Measurements from ENCODE around the gene MACROD2.
"Not testable (repeated sequence)": the region's sequence is repeated elsewhere in the genome, so short reads cannot be mapped to it uniquely, and the experiment has no call there.

Gene MACROD2

GRCh38 chr20:15940127-15940526 is 1944.8 kb downstream of the MACROD2 start:
- no peak for DNase-seq (ENCODE audit: low read depth in 2 of 2)

- no peak for DNase-seq (ENCODE audit: low read depth in 2 of 2)
Observed at GRCh38 chr20:15942130-15942529, 1946.8 kb downstream of the MACROD2 start.

DNA sequence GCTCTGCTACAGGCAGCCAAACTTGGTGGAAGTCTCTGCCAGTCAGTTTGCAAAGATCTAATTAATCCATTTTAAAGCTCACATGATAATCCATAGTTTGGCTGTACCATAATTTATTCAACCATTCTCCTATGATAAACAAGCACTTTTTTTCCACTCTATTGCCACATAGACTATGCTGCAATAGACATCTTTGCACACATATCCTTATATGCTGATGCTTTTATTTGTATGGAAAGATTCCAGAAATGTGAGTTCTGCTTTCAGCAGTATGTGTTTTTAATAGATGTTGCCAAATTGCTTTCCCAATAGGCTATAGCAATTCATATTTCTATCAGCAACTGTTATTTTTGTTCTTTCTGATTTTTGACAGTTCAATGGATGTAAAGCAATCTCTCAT is 1950.0 kb downstream of the MACROD2 start:
- DNase-seq (ENCODE audit: low read depth in 2 of 2) = no peak

GRCh38 chr20:15949391-15949790 is 1954.1 kb downstream of the MACROD2 start:
- no peak for DNase-seq (ENCODE audit: low read depth in 2 of 2)

- no peak for DNase-seq (ENCODE audit: low read depth in 2 of 2)
Observed at GRCh38 chr20:15951658-15952057, 1956.3 kb downstream of the MACROD2 start.

GRCh38 chr20:15958142-15958541 is 1962.8 kb downstream of the MACROD2 start:
- DNase-seq (ENCODE audit: low read depth in 2 of 2) = no peak

DNA sequence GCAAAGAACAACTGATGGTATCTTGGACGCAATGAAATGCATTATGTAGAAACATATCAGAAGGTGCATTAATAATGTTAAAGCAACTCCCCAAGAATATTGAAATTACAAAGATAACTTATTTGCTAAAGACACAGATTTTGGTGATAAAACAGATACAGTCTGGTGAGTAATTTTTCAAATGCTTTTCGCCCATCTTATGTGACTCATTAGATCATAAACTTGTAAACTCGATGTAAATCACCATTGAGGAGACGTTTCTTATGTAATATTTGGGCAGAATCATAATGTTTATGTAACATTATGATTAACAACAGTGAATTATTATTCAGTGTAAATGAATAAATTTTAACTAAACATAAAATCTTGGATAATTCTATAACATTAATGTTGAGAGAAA is 1969.8 kb downstream of the MACROD2 start:
- no peak for DNase-seq (ENCODE audit: low read depth in 2 of 2)

- no peak for DNase-seq (ENCODE audit: low read depth in 2 of 2)
Observed at GRCh38 chr20:15967334-15967733, 1972.0 kb downstream of the MACROD2 start.

- DNase-seq (ENCODE audit: low read depth in 2 of 2) = no peak
Observed at GRCh38 chr20:15976047-15976736, 1980.9 kb downstream of the MACROD2 start.

- DNase-seq (ENCODE audit: low read depth in 2 of 2) = no peak
Observed at GRCh38 chr20:15977026-15977425, 1981.7 kb downstream of the MACROD2 start.

- DNase-seq (ENCODE audit: low read depth in 2 of 2) = no peak
Observed at GRCh38 chr20:15977758-15978157, 1982.4 kb downstream of the MACROD2 start.

DNA sequence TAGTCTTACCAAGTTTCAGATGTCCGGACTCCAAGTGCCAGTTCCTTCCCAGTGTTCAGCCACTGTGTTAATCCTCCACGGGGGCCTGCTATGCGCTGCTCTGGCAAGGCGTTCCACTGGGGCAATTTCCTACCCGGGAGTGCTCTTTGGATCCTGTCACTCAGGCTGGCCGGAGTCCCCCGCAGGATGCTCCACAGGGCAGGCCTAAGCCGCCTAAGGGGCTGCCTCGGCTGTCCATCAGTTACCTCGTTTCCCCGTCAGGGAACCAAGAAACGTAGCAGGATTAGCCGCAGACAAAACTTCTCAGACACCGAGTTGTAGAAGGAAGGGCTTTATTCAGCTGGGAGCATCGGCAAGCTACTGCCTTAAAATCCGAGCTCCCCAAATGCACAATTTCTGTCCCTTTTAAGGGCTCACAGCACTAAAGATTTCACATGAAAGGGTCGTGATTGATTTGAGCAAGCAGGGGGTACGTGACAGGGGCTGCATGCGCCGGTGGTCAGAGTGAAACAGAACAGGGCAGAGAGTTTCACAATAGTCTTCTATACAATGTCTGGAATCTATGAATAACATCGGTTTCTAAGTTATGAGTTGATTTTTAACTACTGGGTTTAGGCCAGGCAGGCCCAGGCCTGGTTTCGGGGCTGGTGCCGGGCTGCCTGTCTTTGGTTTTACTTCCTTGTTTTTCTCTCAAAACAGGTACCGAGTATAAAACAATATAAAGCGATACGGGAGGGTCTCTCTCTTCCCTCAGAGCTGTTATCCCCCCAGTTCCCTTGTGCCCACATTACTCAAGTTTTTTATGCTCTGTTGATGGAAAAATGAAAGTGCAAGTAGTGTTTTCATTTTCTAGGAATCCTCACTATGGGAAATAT is 1990.4 kb downstream of the MACROD2 start:
- not testable (repeated sequence) for DNase-seq (ENCODE audit: low read depth in 2 of 2)

- no peak for DNase-seq (ENCODE audit: low read depth in 2 of 2)
Observed at GRCh38 chr20:15986690-15987089, 1991.4 kb downstream of the MACROD2 start.

- DNase-seq (ENCODE audit: low read depth in 2 of 2) = no peak
Observed at GRCh38 chr20:15991279-15991678, 1996.0 kb downstream of the MACROD2 start.

DNA sequence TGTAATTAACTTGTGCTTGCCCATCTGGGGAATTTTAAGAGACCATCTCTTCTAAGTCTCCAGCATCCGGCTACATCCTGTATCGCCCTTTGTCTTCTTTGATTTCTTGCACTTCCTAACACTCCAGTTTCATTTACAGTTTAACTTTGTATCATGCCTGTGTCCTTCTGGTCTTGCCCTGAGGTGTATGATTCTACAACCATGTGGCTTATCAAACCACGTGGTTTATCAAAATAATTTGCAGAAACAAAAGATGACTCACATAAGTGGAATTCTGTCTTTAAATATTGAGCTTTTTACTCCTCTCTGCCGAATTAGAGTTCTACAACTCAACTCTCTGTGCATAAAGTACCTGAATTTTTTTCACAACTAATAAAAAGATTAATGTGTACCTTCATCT is 1997.2 kb downstream of the MACROD2 start:
- DNase-seq (ENCODE audit: low read depth in 2 of 2) = no peak

GRCh38 chr20:16000112-16000511 is 2004.8 kb downstream of the MACROD2 start:
- no peak for DNase-seq (ENCODE audit: low read depth in 2 of 2)

GRCh38 chr20:16001286-16001685 is 2006.0 kb downstream of the MACROD2 start:
- no peak for DNase-seq (ENCODE audit: low read depth in 2 of 2)

DNA sequence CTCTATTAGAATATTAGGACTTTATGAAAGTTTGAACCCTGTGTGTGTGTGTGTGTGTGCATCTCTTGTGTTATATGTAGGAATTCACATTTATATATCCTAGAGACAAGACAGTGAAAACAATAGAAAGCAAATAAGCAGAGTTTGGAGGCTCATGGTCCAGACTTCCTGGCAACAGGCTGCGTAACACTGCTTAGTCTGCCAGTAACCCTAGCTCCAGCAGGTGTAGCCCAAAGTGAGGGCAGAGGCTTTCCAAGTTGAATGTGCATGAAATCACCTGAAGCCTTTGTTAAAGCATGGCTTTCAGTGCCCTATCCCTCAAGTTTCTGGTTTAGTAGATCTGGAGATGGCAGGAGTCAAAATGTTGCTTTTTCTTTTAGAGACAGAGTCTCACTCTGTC is 2008.0 kb downstream of the MACROD2 start:
- no peak for DNase-seq (ENCODE audit: low read depth in 2 of 2)

DNA sequence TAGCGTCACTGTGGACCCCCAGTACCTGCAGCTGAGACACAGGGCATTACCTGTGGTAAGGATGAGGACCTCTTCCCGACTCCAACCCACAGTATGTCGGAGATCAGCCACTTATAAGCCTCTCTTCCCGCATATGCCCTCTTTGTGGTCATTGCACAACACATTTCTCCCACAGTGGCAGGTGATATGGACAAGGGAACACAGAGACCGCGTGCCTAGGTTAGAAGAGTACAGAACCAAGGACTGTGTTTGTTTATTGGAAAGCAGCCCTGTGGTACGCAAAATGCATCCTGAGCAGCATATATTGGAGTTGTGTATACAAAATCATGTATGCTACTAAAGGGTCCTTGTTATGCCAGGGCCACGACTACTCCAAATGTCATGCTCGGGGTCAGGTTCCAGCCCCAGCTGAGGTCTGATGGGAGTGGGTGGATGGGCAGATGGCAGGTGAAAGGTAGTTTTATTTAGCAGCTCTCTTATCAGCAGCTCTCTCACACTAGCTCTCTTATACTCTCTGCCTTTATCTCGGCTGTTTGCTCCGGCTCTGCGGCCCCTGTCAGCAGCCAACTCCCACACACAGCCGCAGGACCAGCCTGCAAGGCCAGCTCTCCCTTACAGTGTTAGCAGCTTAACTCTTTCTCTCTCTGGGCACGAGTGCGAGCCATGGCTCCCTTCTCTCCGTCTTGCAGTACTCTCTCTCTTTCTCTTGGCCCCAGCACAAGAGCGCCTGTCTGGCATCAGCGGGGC is 2009.0 kb downstream of the MACROD2 start:
- DNase-seq (ENCODE audit: low read depth in 2 of 2) = no peak

DNA sequence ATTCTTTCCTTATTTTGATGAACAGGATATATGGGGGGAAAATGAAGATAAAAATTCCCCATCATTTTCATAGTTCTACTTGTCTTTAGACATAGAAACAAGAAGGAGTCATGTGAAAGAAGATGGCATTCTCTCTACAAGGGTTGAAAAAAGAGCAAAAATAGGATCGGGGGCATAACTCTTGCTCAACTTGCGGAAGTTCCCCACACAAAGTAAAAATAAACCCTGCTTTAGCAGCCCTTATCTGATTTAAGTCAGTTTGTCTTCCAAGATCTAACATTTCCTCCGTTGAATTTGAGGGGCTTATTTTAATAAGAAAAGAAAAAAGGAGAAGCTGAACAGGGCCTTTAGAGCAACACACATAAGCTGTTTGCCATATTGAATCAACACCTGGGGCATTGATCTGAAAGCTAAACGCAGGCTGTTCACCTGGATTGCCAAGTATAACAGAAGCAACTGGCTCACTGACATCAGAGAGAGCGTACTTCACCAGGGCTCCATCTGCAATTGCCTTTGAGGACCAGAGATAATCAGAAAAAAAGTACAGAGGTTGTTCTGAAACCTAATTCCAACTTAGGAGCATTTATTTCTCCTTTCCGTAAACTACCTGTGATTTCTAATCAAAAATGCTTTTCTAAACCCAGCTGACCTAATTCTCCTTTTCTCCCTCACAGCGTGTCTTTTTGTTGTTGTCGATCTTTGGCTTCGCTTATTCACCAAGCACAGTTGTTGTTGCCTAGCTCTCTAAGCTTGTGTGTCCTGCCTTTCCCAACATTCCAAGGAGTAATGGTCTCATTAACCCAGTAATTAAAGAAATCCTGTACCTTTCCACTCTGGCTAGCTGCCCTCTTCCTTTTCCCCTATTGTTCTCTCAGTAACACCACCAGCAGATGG is 2010.0 kb downstream of the MACROD2 start:
- no peak for DNase-seq (ENCODE audit: low read depth in 2 of 2)

- DNase-seq (ENCODE audit: low read depth in 2 of 2) = no peak
Observed at GRCh38 chr20:16005915-16006493, 2010.7 kb downstream of the MACROD2 start.

All from stimulated activated CD8-positive, alpha-beta memory T cell treated with anti-CD3 and anti-CD28 coated beads, Interleukin-2, amount 100 ng/mL, for 1 hour (primary cell).